ENCODE measurements around the gene PPM1J.

- TF ChIP-seq POLR2AphosphoS5 (IDR thresholded peaks at IDR 0.05; ENCODE audit: low read depth, low read length) (no peak), SIN3B (IDR thresholded peaks at IDR 0.05; ENCODE audit: low read length) (no peak), ATM (IDR thresholded peaks at IDR 0.05; ENCODE audit: borderline replicate concordance) (no peak), GZF1 (CRISPR knock-in tag; IDR thresholded peaks at IDR 0.05) (no peak), RAD21 (CRISPR knock-in tag; IDR thresholded peaks at IDR 0.05) (no peak), HNF4G (IDR thresholded peaks at IDR 0.05; ENCODE audit: borderline replicate concordance, low read depth, low read length) (no peak), HNF4G (CRISPR knock-in tag; IDR thresholded peaks at IDR 0.05; ENCODE audit: borderline replicate concordance, low read depth) (no peak), IRF9 (CRISPR knock-in tag; IDR thresholded peaks at IDR 0.05; ENCODE audit: borderline replicate concordance) (no peak), POLR2A (IDR thresholded peaks at IDR 0.05; ENCODE audit: insufficient read depth in 1 of 2, low read depth in 2 of 2, low read length in 2 of 2) (no peak), ATF2 (CRISPR knock-in tag; IDR thresholded peaks at IDR 0.05) (no peak)
These were observed 49.3 kb downstream of the PPM1J start for GRCh38 chr1:112665857-112666256.

Data from HepG2 (cell line).